GM23338 (cell line): ENCODE data around the gene TOR3A. TPM values are rescaled to one million over a fixed set of nuclear protein-coding genes. Genes with fewer than 3 reads are reported as not detected.

ENCODE experiments used
- ATAC-seq: fragments of 200-7000 bp; cut with Tn5 transposase; 3 replicates; pipeline ENCODE4 v1.9.1; 2020
- DNase-seq: peaks from one replicate; pipeline ENCODE4 v3.0.0-alpha.2; 2015; ENCODE audit warnings: low spot score
- H2AFZ ChIP-seq: fragments of 200-600 bp; sonication (generic); 2 replicates; pipeline ENCODE4 v1.8.0; 2016; ENCODE audit warnings: antibody characterized with exemption, mild to moderate bottlenecking, moderate library complexity
- H3F3A ChIP-seq: fragments of 200-600 bp; sonication (generic); replicated peaks from 2 replicates; pipeline ENCODE4 v1.8.0; 2017; ENCODE audit warnings: antibody characterized with exemption, mixed run types, low read depth
- H3K27ac ChIP-seq: fragments of 200-600 bp; sonication (generic); 2 replicates; pipeline ENCODE4 v1.6.1; 2016; ENCODE audit warnings: low read depth
- H3K27me3 ChIP-seq: fragments of 200-600 bp; sonication (generic); 2 replicates; pipeline ENCODE4 v1.8.0; 2016; ENCODE audit warnings: mild to moderate bottlenecking, mixed run types, moderate library complexity; ENCODE audit not compliant: insufficient read depth
- H3K36me3 ChIP-seq: fragments of 200-600 bp; sonication (generic); 2 replicates; pipeline ENCODE4 v1.8.0; 2016; ENCODE audit warnings: mild to moderate bottlenecking; ENCODE audit not compliant: insufficient read depth
- H3K4me1 ChIP-seq: fragments of 200-600 bp; sonication (generic); 2 replicates; pipeline ENCODE4 v1.8.0; 2016; ENCODE audit warnings: mild to moderate bottlenecking, moderate library complexity; ENCODE audit not compliant: insufficient read depth
- H3K4me2 ChIP-seq: fragments of 200-600 bp; sonication (generic); 2 replicates; pipeline ENCODE4 v1.7.1; 2017; ENCODE audit warnings: mixed run types
- H3K4me3 ChIP-seq: fragments of 200-600 bp; sonication (generic); 2 replicates; pipeline ENCODE4 v1.6.1; 2016; ENCODE audit warnings: mixed run types
- H3K79me2 ChIP-seq: fragments of 200-600 bp; sonication (generic); replicated peaks from 2 replicates; pipeline ENCODE4 v1.8.0; 2017; ENCODE audit warnings: mild to moderate bottlenecking; ENCODE audit not compliant: insufficient read depth
- H3K9me2 ChIP-seq: fragments of 200-600 bp; sonication (generic); 2 replicates; pipeline ENCODE4 v1.8.0; 2017; ENCODE audit not compliant: insufficient read depth
- H4K20me1 ChIP-seq: fragments of 200-600 bp; sonication (generic); replicated peaks from 2 replicates; pipeline ENCODE4 v1.8.0; 2017; ENCODE audit warnings: mild to moderate bottlenecking; ENCODE audit not compliant: insufficient read depth
- H3K27ac Mint-ChIP-seq: 2 replicates; pipeline ENCODE4 v1.8.0; 2020; ENCODE audit warnings: inconsistent platforms, mild to moderate bottlenecking, moderate library complexity, mixed read lengths
- H3K27me3 Mint-ChIP-seq: 3 replicates; pipeline ENCODE4 v1.8.0; 2022; ENCODE audit warnings: low read depth, mild to moderate bottlenecking, moderate library complexity, mixed read lengths, inconsistent platforms; ENCODE audit not compliant: insufficient read depth, poor library complexity
- H3K36me3 Mint-ChIP-seq: 3 replicates; pipeline ENCODE4 v1.8.0; 2021; ENCODE audit warnings: low read depth, mild to moderate bottlenecking, inconsistent platforms, moderate library complexity, mixed read lengths
- H3K4me1 Mint-ChIP-seq: 3 replicates; pipeline ENCODE4 v1.8.0; 2020; ENCODE audit warnings: mild to moderate bottlenecking, inconsistent platforms, mixed read lengths
- H3K4me3 Mint-ChIP-seq: 3 replicates; pipeline ENCODE4 v1.8.0; 2021; ENCODE audit warnings: moderate library complexity, mild to moderate bottlenecking, inconsistent platforms, mixed read lengths
- H3K9me3 Mint-ChIP-seq: 3 replicates; pipeline ENCODE4 v1.8.0; 2020; ENCODE audit warnings: moderate library complexity, mild to moderate bottlenecking, inconsistent platforms, mixed read lengths
- EZH2 ChIP-seq: fragments of 200-600 bp; sonication (generic); IDR thresholded peaks from one replicate; pipeline ENCODE4 v1.8.0; 2017; ENCODE audit warnings: antibody characterized with exemption, mild to moderate bottlenecking, low read depth; ENCODE audit not compliant: unreplicated experiment
- NANOG ChIP-seq: IDR thresholded peaks from 2 replicates; pipeline ENCODE4 v1.6.1; 2016; ENCODE audit warnings: antibody characterized with exemption, borderline replicate concordance
- POLR2AphosphoS5 ChIP-seq: IDR thresholded peaks from 2 replicates; pipeline ENCODE4 v1.6.1; 2016; ENCODE audit warnings: antibody characterized with exemption, low read depth
- REST ChIP-seq: IDR thresholded peaks from one replicate; pipeline ENCODE4 v1.6.1; 2018; ENCODE audit warnings: antibody characterized with exemption; ENCODE audit not compliant: unreplicated experiment
- polyA plus RNA-seq: library from polyadenylated mRNA; unstranded; fragments of >200 nt; fragmentation: Nextera tagmentation; extraction: Ambion mirVana; gene quantifications from 2 replicates; pipeline ENCODE4 v1.2.1, GENCODE V29; 2016
- total RNA-seq: library from RNA; depleted of rRNA; stranded (reverse); fragments of >200 nt; shearing (Covaris generic); gene quantifications from 2 replicates; pipeline ENCODE4 v1.2.3, GENCODE V29; 2014

Gene TOR3A
- total and polyA plus RNA-seq, 2 experiments from 2014 or later, result 11.2 to 57.6 TPM

DNA sequence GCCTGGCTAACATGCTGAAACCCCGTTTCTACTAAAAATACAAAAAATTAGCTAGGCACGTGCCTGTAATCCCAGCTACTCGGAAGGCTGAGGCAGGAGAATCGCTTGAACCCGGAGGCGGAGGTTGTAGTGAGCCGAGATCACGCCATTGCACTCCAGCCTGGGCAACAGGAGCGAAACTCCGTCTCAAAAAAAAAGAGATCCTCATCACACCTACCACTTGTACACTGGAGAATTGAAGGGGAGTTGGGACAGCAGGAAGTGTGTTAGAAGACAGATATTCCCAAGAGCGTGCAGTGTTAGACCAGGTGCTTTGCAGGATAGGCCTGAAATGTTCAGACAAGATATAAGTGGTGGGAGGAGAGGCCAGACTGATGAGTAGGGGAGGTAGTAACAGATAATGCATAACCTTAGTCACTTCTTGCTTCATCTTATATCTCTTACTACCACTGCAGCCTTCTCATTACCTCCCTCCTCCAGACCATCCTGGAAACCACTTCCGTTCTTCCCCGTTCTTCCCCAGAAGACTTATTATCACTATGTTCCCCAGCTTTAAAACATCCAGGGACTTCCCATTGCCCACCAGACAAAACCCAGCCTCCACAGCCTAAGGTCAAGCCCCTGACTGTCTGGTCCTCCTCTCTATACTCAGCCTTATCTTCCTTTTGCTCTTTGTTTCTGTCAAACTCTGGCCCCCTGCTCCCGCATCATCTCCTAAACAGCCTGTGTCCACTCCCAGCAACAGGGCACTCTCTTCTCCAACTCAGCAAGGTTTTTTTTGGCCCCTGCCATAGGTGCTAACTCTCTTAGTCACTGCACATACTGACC lies 34.8 kb upstream of the TOR3A start:
- ATAC-seq, result no peak
- H3K4me3 Mint-ChIP-seq, result no peak overlapping the region
- DNase-seq, result no peak
- Histone ChIP-seq H3K27me3 (no peaks in the 10 kb centered on the region), H3K4me3 (no peak overlapping the region), H3K9me2 (no peaks in the 10 kb centered on the region), H3K27ac (no peak overlapping the region), H3K4me2 (no peak overlapping the region), H3K36me3 (no peaks in the 10 kb centered on the region), H4K20me1 (no peaks in the 10 kb centered on the region), H3K4me1 (no peaks in the 10 kb centered on the region), H2AFZ (no peak overlapping the region), H3F3A (no peaks in the 10 kb centered on the region), H3K79me2 (peaks cover 30% of the 10 kb centered on the region)
- H3K4me1 Mint-ChIP-seq, result no peaks in the 10 kb centered on the region
- peaks cover 16% of the 10 kb centered on the region; the same call in 2 of the 3 replicates for H3K36me3 Mint-ChIP-seq
- no peak overlapping the region for H3K27ac Mint-ChIP-seq
- peaks cover 4% of the 10 kb centered on the region for H3K27me3 Mint-ChIP-seq
- no peak for TF ChIP-seq POLR2AphosphoS5
- no peak for TF ChIP-seq REST
- peaks cover 8% of the 10 kb centered on the region; the same call in 1 of the 3 replicates for H3K9me3 Mint-ChIP-seq

GRCh38 chr1:179047636-179047997 lies 34.3 kb upstream of the TOR3A start:
- no peak overlapping the region for H3K27ac Mint-ChIP-seq
- H4K20me1 ChIP-seq, result no peaks in the 10 kb centered on the region
- no peaks in the 10 kb centered on the region for H3K9me2 ChIP-seq
- no peak overlapping the region for H3K4me2 ChIP-seq
- H3K27me3 Mint-ChIP-seq, result peaks cover 1% of the 10 kb centered on the region
- no peak overlapping the region for H3K4me3 Mint-ChIP-seq
- H3K9me3 Mint-ChIP-seq, result peaks cover 3% of the 10 kb centered on the region; the same call in 1 of the 3 replicates
- TF ChIP-seq REST (no peak), EZH2 (no peak), NANOG (no peak)
- no peaks in the 10 kb centered on the region for H3F3A ChIP-seq
- no peaks in the 10 kb centered on the region for H3K4me1 ChIP-seq
- no peak overlapping the region for H3K4me3 ChIP-seq
- no peak overlapping the region for H2AFZ ChIP-seq
- H3K36me3 ChIP-seq, result no peaks in the 10 kb centered on the region
- DNase-seq (no peak), ATAC-seq (no peak)
- H3K27me3 ChIP-seq, result no peaks in the 10 kb centered on the region
- H3K27ac ChIP-seq, result no peak overlapping the region
- H3K36me3 Mint-ChIP-seq, result peaks cover 13% of the 10 kb centered on the region; the same call in 2 of the 3 replicates
- no peaks in the 10 kb centered on the region for H3K4me1 Mint-ChIP-seq
- peaks cover 26% of the 10 kb centered on the region for H3K79me2 ChIP-seq
